Kidney glomerular epithelial cell (primary cell): ENCODE measurements around the gene MFN2.

Source experiments
- DNase-seq: peaks from one replicate; lab custom pipeline; 2025; lab: John Stamatoyannopoulos, UW

MFN2 gene

DNA sequence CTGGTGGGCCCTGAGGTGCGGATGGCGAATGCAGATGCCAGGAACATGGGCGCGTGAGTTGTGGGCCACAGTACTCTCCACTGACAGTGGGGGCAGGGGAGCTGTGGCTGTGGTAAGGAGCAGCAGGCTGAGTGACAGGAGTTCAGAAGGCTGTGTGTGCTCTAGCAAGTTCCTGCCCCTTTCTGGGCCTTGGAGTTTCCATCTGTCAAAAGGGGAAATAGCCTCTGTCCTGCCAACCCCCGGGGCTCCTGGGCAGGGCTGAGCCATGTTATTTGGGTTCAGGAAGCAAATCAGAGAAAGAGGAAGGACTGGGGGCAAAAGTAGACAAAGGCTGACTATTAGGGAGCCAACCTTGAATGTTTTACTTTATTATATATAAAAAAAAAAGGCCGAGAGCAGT lies 19.5 kb upstream of the MFN2 start:
- DNase-seq, result no peak

DNA sequence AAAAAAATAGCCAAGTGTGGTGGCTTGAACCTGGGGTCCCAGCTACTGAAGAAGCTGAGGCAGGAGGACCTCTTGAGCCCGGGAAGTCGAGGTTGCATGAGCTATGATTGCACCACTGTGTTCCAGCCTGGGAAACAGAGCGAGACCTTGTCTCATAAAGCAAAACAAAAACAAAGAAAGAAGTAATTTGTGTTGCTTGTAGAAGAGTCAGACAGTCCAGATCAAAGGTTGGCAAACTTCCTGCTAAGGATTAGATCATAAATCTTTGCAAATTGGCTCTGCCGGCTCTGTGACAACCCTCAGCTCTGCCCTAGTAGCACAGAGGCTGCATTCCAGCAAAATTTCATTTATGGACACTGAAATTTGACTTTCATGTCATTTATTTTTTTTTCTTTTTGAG lies 19.0 kb upstream of the MFN2 start:
- peak; percentile 78 for DNase-seq

DNA sequence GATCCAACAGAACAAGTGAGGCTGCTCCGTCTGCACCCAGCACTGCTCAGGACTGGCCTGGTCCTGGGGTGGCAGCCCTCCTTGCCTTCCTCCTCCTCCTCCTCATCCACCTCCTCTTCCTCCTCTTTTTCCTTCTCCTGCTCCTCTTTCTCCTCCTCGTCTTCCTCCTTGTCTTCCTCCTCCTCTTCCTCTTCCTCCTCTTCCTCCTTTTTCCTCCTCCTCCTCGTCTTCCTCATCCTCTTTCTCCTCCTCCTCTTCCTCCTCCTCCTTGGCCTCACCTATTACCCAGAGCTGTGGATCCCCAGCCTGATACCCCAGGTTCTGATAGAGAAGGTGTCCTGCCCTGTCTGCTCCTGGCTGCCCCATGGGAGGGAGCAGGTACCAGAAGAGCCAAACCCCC lies 16.6 kb upstream of the MFN2 start:
- no peak for DNase-seq

DNA sequence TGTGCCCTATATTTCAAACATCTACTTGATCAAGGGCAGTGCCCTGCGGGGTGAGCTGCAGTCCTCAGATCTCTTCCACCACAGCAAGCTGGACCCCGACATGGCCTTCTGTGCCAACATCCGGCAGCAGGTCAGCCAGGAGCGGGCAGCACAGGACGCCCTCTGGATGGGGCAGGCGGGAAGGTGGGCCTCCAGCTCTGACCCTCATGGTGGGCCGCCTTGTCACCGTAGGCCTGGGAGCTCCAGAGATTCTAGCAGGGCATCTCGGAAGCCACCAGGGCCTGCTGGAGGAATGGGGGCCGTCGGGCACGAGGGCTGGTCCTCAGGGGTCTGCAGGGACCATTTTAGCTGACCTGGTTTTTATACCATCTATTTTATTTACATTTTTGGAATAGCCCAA lies 15.6 kb upstream of the MFN2 start:
- DNase-seq, result no peak

DNA sequence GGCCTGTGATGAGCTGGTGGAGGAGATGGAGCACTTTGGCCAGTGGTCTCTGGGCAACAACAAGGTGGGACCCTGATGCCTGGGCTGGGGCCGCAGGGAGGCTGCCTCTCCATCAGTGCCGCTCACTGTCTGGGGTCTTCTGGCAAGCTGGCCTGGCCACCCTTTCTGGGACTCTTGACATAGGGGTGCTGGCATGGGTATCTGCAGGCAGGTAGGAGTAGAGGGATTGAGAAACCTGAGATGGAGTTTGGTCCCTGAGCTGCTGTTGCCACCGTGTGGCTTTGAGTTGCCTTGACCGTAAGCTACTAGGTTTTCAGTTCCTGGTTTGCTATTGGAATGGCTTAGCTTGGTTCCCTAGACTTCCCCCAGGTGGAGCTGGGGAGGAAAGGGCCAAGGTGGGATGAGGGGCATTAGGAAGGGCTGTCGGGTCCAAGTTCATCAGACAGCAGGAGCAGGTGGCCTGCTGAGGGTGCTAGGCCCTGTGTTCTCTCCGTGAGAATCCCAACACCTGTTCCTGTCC lies 13.2 kb upstream of the MFN2 start:
- peak; percentile 16 for DNase-seq

DNA sequence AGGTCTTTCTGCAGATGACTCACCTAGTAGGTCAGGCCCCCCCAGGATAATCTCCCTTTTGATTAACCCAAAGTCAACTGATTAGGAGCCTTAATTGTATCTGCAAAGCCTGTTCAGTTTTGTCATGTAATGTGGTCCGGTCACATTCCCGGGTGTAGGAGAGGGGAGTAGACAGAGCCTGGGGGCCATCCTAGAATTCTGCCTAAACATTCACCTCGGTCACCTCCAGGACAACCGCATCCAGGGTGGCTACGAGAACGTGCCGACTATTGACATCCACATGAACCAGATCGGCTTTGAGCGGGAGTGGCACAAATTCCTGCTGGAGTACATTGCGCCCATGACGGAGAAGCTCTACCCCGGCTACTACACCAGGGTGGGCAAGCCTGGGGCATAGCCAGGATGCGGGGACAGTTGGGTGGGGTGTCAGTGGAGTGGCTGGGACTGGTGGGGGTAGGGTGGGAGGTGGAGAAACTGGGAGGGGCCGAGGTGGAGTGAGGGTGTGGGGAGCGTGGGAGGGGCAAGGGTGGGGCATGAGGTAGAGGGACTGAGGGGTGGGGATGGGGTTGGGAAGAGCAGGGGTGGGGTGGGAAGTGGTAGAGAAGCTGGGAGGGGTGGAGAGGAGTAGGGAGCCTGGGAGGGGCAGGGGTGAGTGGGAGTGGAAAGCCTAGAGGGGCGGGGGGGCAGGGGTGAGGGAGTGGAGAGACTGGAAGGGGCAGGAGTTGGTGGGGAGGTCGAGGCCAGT lies 9.6 kb upstream of the MFN2 start:
- DNase-seq, result no peak

DNA sequence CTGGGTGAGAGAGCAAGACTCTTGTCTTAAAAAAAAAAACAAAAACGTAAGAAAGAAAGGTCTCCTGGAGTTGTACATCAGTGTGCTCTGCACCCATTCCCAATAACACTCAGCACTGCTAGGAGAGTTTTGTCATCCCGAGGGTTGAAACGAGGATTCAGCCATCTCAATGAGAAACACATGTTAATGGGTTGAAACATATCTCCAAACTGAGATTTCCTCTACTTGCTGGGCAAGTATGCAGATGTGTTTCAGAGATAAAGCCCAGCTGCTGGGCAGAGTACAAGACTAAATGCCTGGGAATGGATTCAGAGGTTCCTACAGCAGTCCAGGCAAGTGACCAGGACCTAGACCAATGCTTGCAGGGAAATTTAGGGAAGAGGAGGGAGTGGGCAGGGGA lies 2.6 kb upstream of the MFN2 start:
- no peak for DNase-seq

DNA sequence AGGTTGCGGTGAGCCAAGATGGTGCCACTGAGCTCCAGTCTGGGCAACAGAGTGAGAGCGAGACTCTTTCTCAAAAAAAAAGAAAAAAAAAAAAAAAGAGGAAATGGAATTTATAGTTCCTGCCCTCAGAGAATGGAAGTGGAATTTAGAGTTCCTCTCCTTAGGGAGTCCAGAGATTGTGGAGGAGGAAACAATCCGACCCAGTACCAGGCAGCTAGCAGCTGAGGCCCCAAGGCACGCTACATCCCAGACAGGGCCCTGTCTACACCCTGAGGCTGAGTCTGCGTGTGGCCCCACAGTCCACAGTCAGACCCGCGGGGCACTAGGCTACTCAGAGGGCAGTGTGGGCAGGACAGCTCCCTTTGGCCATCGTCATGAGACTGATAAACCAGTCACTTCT lies 1.9 kb upstream of the MFN2 start:
- no peak for DNase-seq

DNA sequence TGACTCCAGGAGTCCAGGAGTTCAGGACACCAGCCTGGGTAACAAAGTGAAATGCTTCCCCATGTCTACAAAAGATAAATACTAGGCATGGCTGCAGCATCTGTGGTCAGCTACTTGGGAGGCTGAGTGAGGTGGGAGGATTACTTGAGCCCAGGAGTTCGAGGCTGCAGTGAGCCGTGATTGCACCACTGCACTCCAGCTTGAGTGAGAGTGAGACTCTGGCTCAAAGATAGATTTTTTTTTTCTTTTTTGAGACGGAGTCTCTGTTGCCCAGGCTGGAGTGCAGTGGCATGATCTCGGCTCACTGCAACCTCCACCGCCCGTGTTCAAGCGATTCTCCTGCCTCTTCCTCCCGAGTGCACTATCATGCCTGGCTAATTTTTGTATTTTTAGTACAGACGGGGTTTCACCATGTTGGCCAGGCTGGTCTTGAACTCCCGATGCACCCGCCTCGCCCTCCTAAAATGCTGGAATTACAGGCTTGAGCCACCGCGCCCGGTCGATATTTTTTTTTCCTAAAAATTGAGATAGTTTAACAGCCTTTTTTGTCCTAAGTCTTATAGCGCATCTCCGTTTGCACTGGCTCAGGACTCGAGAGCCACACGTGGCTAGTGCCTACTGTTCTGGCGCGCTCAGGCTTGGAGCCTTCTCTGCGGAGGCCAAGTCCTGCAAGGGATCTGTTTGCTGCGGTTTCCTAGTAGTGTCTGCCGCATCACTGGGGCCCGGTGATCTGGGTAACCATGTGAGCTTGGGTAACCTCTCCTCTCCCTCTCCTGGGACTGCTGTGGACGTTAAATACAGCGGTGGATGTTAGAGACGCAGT lies 1.0 kb upstream of the MFN2 start:
- no peak for DNase-seq

DNA sequence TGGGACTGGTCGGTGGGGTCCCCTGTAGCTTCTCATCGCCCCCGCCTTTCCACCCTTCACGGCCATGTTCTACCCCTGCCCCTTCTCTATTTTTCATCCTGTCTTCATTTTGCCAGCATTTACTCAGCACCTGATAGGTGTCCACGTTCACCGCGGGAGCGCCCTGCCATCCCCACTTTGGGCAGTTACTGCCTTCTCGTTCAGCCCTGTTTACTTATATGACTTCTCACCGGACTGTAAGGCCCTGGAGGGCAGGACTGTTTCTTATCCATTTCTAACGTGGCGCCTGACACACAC lies 380 bp downstream of the MFN2 start:
- no peak for DNase-seq

DNA sequence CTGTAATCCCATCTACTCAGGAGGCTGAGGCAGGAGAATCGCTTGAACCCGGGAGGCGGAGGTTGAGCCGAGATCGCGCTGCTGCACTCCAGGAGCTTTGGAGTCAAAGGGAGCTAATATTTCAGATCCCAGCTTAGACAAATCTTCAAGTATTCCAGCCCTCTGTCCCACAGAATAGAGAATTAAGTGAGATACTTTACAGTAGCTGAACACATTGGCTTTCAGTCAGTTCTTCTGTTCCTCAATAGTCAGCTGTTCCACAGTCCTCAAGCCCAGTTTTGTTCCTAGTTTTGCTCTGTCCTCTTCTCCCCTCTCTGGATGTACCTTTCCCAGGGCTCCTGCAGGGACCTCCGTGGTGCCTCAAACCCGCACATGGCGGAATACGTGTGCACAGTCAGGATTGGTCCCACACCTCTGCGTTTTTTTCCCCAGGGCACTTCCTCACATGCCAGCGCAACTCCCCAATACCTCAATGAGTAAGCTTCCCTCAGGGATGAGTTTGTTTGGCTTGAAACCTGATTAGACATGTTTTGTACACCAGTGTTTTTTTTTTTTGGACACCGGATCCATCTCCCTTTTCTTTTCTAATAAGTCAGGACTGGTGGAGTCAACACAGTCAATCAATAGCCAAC lies 1.2 kb downstream of the MFN2 start:
- no peak for DNase-seq

DNA sequence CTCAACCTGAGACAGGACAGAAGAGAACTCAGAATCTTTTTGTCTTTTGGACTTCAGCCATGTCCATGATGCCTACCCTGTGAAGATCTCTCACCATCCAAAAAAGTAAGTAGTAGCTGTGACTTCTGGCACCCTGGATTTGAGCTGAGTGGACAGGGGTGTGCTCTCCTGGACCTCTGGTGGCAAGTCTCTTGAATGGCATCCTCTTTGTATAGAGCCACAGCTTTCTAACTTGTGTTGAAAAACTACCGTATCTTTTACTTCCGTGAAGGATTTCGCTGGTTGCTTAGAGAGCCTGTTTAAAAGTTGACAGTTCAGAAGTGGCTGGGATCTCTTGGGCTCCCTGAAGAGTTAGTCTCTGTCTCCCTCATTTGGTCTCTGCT lies 1.8 kb downstream of the MFN2 start:
- peak; percentile 1 for DNase-seq

DNA sequence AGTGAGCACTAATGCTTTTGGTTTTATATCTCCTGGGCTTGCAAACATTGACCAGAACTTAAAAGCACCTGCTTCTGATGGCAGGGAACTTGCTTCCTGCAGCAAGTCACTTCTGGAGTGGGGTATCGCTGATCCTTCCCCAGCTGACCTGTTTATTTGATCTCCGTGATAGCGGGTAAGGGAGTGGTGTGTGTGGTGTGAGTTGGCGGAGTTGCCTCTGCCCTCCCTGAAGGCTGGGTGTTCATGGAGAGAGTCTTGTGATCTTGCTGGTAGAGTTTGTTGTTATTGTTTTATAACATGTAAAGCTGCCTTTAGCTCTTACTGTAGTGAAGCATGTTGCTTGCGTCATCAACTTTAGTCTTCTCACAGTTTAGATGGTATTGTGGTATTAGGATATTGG lies 3.9 kb downstream of the MFN2 start:
- no peak for DNase-seq

DNA sequence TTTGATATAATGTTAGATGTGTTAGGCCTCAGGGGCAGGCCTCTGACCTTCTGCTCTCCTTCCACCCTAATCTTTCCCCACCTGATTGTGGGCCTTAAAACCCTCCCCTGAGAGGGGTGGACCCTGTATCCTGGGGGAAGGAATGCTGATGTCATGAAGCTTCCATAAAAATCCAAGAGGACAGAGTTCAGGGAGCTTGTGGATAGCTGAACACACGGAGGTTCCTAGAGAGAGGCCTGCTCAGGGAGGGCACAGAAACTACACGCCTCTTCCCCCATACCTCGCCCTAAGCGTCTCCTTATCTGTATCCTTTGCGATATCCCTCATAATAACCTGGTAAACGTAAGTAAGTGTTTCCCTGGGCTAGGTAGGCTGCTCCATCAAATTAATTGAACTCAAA lies 4.3 kb downstream of the MFN2 start:
- DNase-seq, result no peak

DNA sequence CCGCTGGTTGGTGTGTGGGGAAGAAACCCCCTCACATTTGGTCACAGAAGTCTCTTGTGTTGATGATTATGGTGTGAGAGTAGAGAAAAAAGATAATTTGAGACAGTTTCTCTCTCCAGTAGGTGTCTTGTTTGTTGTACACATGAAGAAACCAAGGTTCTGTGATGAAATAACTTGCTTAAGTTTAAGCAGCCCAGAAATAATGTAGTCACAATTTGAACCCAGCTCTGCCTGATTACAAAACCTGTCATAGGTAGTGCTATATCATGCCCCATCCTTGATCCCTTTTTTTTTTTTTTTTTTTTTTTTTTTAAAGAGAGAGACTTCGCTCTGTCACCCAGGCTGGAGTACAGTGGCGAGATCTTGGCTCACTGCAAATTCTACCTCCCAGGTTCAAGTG lies 4.9 kb downstream of the MFN2 start:
- no peak for DNase-seq

DNA sequence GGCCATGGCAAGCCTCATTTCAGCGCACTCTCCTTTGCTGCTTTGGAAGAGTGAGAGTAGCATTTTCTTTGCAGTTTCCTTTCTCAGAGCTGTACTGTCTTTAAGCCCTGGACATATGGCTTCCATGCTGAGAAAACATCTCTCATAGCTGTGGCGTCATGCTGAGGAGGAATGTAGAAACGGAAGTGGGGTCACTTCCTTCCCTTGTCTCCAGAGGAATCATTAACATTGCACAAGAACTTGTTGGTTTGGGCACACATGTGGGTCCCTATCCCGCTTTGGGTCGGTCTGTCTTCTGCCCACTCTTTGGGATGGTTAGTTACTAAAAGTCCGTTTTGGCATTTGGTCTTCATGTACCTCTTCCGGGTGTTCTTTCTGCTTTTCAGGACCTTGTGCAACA lies 5.6 kb downstream of the MFN2 start:
- DNase-seq, result no peak

DNA sequence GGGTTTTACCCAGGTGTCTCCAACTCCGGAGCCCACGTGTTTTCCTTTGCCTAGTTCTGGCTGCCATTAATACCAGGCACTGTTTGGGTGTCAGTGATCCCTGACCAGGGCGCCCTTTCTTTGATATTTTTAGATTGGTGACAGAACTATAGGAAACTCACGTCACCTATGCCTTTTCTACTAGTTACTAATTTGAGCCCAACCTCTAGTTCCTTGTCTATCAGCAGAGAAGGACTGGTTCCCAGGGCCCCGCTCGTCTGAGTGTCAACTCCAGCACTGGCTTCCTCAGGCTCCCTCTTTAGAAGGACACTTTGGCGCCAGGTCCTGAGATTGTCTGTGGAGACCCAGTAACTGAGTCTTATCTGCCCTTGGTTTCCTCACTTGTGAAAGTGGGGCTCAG lies 9.4 kb downstream of the MFN2 start:
- no peak for DNase-seq

DNA sequence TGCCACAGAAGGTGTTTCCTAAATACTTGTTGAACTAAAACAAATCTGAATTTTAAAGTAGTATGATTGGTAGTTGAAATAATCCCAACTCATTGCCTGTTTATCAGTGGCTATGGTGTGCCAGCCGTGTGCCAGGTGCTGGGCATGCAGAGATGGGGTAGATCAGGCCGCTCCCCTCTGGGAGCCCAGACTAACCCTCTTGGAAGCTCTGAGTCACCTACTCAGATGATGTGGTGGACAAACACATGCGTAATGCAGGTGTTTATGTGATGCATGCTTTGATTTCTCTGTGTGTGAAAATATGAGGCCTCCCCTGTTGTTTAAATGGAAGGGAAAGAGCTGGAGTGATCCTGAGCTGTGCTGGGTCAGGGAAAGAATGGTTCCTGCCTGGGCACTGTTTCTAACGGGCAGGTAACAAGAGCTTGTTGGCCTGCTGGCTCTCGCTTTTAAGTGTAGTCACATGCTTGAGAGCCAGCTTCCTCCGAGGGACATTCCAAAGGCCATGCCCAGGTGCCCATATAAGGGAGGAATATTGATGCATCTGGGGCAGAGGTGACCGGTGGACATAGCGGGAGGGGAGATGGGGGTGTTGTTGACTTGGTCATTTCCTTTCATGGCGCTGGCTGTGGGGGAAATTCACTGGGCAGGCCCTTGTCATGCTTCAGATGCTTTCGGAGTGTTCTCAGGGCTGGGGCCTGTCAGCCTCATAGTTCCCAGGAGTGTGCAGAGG lies 10.2 kb downstream of the MFN2 start:
- peak; percentile 46 for DNase-seq

DNA sequence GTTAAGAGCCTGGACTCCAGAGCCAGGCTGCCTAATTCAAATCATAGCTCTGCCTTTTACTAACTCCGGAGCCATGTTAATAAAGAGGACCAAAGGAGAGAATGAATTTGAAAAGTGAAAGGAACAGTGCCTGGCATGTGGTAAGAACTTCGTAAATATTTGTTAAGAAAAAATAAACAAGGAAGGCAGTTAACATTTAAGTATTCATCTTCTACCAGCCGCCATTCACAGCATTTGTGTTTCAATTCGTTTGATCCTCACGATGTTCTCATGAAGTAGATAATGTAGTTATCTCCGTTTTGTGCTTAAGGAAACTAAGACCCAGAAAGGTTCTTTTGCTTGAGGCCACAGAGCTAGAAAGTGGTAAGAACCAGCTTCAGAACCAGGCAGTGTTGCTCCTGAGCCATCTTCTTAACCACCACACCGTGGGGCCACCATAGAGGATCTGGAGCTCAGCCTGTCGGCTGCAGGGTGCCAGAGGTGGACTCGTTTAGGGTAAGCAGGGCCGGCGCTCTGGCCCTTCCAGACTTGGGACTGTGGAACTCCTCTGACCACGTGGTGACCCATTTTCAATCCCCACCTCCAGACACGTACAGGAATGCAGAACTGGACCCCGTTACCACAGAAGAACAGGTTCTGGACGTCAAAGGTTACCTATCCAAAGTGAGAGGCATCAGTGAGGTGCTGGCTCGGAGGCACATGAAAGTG lies 11.9 kb downstream of the MFN2 start:
- DNase-seq, result no peak

DNA sequence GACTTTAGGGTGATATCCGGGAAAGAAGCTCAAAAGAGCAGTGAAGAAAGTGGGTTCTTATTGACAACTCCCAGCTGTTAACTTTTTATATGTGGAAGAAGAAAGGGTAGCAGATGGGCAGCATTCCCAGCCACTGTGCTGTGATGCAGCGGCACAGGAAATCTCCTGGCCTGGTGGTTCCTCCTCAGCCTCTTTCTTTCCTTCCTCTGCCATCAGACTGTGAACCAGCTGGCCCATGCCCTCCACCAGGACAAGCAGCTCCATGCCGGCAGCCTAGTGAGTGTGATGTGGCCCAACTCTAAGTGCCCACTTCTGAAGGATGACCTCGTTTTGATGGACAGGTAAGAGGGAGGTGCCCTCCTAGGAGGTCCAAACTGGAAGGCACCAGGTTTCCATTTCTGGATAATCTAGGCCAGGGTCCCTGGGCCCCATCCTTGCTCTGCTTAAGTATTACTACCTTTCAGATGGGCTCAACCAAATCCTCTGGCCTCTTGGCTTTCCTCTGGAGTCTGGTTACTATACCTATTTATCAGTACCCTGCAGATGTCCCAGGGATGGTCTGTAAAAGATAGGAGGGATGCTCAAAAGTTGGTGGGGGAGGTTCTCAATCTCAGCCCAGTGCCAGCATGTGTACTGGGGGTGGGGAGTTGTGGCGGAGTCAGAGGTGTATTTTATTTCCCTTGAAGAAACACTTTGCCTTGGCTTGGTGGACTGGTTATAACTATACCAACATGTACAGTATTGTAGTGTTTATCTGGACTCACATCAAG lies 17.0 kb downstream of the MFN2 start:
- no peak for DNase-seq

DNA sequence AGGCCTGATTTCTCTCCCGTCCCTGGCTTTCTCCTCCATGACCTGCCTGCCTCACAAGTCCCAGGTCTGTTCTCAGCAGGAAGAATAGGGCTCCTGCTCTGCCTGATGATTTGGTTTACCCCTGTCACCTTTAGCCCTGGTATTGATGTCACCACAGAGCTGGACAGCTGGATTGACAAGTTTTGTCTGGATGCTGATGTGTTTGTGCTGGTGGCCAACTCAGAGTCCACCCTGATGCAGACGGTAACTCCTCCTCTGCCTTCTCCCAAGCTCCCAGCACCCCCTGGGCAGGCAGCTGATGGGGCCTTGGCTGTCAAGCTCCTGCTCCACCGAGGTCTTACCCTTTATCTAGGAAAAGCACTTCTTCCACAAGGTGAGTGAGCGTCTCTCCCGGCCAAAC lies 18.4 kb downstream of the MFN2 start:
- no peak for DNase-seq
